Testis (tissue), 3 donors: ENCODE measurements around the gene RAD1. TPM values are rescaled to one million over a fixed set of nuclear protein-coding genes. Genes with fewer than 3 reads are reported as not detected.

Source experiments
- DNase-seq: peaks from one replicate; pipeline ENCODE4 v3.0.0-alpha.2; 2019
- H3K27ac ChIP-seq, 2 donors: fragments of 200-600 bp; sonication (generic); one replicate each; pipeline ENCODE4 v1.5.1; 2019
- H3K27me3 ChIP-seq: fragments of 200-600 bp; sonication (generic); one replicate; pipeline ENCODE4 v1.5.1; 2019
- H3K36me3 ChIP-seq: fragments of 200-600 bp; sonication (generic); one replicate; pipeline ENCODE4 v1.5.1; 2017; ENCODE audit warnings: low read depth; ENCODE audit errors: missing control alignments
- H3K4me1 ChIP-seq: fragments of 200-600 bp; sonication (generic); one replicate; pipeline ENCODE4 v1.5.1; 2019
- H3K4me3 ChIP-seq, 2 donors: fragments of 200-600 bp; sonication (generic); one replicate each; pipeline ENCODE4 v1.5.1; 2017 to 2019
- H3K9me3 ChIP-seq: fragments of 200-600 bp; sonication (generic); one replicate; pipeline ENCODE4 v1.5.1; 2017
- POLR2A ChIP-seq: fragments of 450-650 bp; IDR thresholded peaks from one replicate; pipeline ENCODE4 v1.6.1; 2017; ENCODE audit warnings: antibody characterized with exemption, mild to moderate bottlenecking, moderate library complexity
- whole genome bisulfite sequencing, 2 donors: methylation state at CpG; one replicate each; pipeline ENCODE4 v1.1.5; 2018; 5-methylcytosine and 5-hydroxymethylcytosine counted together
- intact Hi-C: fragments of 100-400 bp; cut with DNase I; formaldehyde crosslinking; loops from one replicate; pipeline ENCODE4 v1.15.1; 2023; ENCODE audit warnings: low total_unique reads
- polyA plus RNA-seq: library from polyadenylated mRNA; stranded (reverse); fragments of 350-450 nt; fragmentation: Illumina TruSeq; extraction: RNeasy Lipid Tissue Mini Kit (QIAGEN cat#74804); gene quantifications from one replicate; pipeline ENCODE4 v1.2.3, GENCODE V29; 2014; ENCODE audit warnings: low read depth, low replicate concordance; ENCODE audit not compliant: insufficient read depth
- total RNA-seq, 2 donors: library from RNA; depleted of rRNA; stranded (reverse); fragments of >200 nt; gene quantifications; one replicate each; pipeline ENCODE4 v1.2.3, GENCODE V29; 2016
- TF ChIP-seq, protein P1 (sequence below), 3 experiments: fragments of 450-650 bp in 2 of 3; fragments of 200-600 bp in 1 of 3; sonication (generic) in 1 of 3; IDR thresholded peaks; one replicate each; pipeline ENCODE4 v1.5.1; 2016 to 2019; ENCODE audit warnings: antibody characterized with exemption in 3 of 3, mild to moderate bottlenecking in 2 of 3, moderate library complexity in 1 of 3

RAD1 gene
- total and polyA plus RNA-seq, 3 donors from 2014 or later, result 41.4 to 45.7 (median 45.5) TPM

DNA sequence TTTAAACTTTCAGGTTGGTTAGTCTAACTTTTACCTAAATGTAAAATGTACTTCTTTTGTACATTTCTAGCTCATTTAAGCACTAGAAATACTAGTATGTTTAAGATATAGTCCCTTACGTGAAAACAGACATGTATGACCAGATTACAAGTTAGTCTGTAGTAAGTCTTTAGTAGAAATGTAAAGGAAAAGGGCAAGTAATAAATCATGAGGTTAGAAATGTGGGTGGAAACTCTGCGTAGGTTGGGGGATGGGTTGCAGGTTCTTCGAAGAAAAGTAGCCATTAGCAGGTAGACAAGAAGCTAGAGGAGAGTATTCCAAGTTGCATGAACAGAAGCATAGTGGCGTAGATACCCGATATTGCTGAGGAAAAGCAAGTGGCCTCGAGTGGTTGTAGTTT, 22.9 kb downstream of the RAD1 start:
- TF ChIP-seq POLR2A, result no peak
- TF ChIP-seq, protein P1, sequence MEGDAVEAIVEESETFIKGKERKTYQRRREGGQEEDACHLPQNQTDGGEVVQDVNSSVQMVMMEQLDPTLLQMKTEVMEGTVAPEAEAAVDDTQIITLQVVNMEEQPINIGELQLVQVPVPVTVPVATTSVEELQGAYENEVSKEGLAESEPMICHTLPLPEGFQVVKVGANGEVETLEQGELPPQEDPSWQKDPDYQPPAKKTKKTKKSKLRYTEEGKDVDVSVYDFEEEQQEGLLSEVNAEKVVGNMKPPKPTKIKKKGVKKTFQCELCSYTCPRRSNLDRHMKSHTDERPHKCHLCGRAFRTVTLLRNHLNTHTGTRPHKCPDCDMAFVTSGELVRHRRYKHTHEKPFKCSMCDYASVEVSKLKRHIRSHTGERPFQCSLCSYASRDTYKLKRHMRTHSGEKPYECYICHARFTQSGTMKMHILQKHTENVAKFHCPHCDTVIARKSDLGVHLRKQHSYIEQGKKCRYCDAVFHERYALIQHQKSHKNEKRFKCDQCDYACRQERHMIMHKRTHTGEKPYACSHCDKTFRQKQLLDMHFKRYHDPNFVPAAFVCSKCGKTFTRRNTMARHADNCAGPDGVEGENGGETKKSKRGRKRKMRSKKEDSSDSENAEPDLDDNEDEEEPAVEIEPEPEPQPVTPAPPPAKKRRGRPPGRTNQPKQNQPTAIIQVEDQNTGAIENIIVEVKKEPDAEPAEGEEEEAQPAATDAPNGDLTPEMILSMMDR (IDR thresholded peaks at IDR 0.05), result no peak
- no peak for DNase-seq
- H3K36me3 ChIP-seq, result no peaks in the 10 kb centered on the region
- WGBS, 2 donors, result 88 to 89% methylated on average over 6 of the region's 6 CpGs
- intact Hi-C loops, result no loop called here
- no peaks in the 10 kb centered on the region for H3K4me1 ChIP-seq
- H3K4me3 ChIP-seq, result no peak overlapping the region
- H3K27me3 ChIP-seq, result no peaks in the 10 kb centered on the region
- no peak overlapping the region for H3K27ac ChIP-seq
- no peaks in the 10 kb centered on the region for H3K9me3 ChIP-seq

DNA sequence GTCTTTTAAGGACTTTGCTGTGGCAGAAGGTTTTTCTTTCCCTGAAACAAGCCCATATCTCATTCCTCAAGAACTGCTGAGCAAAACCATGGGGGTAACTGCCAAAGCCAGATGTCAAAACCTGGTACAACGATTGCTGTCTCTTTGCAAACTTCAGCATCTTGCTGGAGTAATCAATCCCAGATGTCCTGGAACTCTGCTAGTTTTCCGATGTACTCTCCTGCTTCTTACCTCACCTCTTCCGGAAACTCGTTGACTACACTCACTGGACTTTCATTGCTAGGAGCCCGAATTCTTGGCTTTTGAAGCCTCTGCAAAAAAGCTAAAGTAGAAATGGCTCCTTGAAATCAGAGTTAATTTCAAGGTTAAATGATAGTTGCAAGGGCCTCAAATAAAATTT, 23.3 kb downstream of the RAD1 start:
- 56 to 58% methylated on average over 5 of the region's 5 CpGs for WGBS, 2 donors
- H3K4me3 ChIP-seq, result no peak overlapping the region
- DNase-seq, result no peak
- TF ChIP-seq, protein P1 (IDR thresholded peaks at IDR 0.05), result no peak
- TF ChIP-seq POLR2A, result no peak
- no peaks in the 10 kb centered on the region for H3K27me3 ChIP-seq
- H3K36me3 ChIP-seq, result no peaks in the 10 kb centered on the region
- no peaks in the 10 kb centered on the region for H3K9me3 ChIP-seq
- intact Hi-C loops, result no loop called here
- H3K4me1 ChIP-seq, result no peaks in the 10 kb centered on the region
- no peak overlapping the region for H3K27ac ChIP-seq

DNA sequence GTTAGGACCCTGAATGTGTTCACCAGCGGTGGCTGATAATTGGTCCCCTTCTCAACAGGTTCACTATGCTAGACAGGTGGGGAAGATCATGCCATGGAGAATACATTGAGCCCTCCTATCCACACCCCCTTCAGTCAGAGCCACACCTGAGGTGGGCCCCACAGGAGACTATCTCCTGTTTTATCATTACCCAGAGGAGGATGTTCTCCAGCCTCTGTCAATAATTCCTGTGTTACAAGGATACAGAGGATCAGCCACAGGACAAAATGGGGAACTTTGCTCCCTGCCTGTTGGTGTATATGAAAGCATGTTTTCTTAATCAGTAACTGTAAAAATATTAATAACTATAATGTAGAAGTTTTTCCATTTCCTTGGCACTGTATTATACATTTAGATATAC, 25.9 kb downstream of the RAD1 start:
- Histone ChIP-seq H3K4me3 (no peak overlapping the region), H3K4me1 (no peaks in the 10 kb centered on the region), H3K9me3 (no peaks in the 10 kb centered on the region), H3K27ac (no peak overlapping the region), H3K27me3 (no peaks in the 10 kb centered on the region), H3K36me3 (no peaks in the 10 kb centered on the region)
- TF ChIP-seq POLR2A, result no peak
- TF ChIP-seq, protein P1 (IDR thresholded peaks at IDR 0.05), result no peak
- WGBS, 2 donors, result 93 to 94% methylated on average over 1 of the region's 1 CpG
- intact Hi-C loops, result no loop called here
- DNase-seq, result no peak

DNA sequence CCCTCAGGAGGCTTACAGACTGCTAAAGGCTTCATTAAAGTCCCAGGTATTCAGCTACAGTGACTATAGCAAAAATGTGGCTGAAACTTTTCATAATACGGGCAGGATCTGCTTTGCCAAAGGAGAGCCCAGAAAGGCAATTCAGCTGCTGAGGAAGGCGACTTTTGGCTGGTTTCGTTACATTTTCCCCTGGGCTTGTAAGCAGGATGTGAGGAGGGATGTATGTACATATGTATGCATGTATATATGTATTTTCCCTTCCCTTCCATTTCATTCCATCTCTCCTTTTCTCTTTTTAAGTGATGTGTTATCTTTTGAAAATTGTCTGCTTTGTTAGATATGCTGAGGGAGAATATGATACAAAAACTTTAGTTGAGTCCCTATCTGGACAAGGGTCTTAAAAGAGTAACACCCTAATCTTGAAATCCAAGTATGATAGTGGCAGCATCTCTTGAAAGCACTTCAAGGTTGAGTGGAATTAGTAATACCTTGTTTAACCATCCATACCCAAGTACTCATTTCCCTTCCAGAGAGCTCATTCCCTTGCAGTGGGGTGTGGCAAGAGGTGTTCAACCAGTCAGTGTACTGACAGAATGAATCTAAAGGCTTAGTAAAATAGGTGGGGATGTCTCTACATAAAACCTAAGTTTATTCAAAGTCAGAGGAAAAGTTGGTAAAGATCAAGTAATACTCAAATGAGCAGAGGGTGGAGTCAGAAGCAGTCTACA, 28.7 kb downstream of the RAD1 start:
- Histone ChIP-seq H3K4me1 (no peaks in the 10 kb centered on the region), H3K4me3 (no peak overlapping the region), H3K9me3 (no peaks in the 10 kb centered on the region), H3K36me3 (no peaks in the 10 kb centered on the region), H3K27me3 (no peaks in the 10 kb centered on the region), H3K27ac (no peak overlapping the region)
- intact Hi-C loops, result no loop called here
- no peak for DNase-seq
- 90 to 92% methylated on average over 3 of the region's 3 CpGs for whole genome bisulfite sequencing, 2 donors
- no peak for TF ChIP-seq POLR2A
- TF ChIP-seq, protein P1 (IDR thresholded peaks at IDR 0.05), result no peak

DNA sequence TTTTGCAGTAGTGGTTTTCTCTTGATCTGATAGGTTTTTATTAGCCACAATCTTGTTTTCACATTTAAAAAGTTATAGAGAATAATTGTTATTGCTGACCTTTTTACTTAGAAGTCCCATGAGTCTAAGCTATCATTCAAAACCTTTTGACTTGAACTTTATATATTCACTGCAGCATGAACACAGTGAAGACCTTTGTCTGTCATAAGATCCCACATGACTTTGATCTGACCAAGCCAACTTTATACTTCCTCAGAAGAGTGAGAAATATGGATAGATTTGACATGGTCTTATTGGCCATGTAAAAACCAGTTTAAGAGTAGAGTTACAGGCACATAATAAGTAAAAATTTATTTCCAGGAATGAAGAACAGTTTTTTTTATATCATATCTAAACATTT, 34.1 kb downstream of the RAD1 start:
- no peak overlapping the region for H3K4me3 ChIP-seq
- no peak overlapping the region for H3K27ac ChIP-seq
- H3K27me3 ChIP-seq, result no peaks in the 10 kb centered on the region
- no peaks in the 10 kb centered on the region for H3K4me1 ChIP-seq
- no peak for DNase-seq
- H3K36me3 ChIP-seq, result no peaks in the 10 kb centered on the region
- H3K9me3 ChIP-seq, result no peaks in the 10 kb centered on the region
- TF ChIP-seq POLR2A, result no peak
- TF ChIP-seq, protein P1 (IDR thresholded peaks at IDR 0.05), result no peak
- intact Hi-C loops, result no loop called here
